Measurements from ENCODE around the gene SMYD5.
"Not testable (repeated sequence)": the region's sequence is repeated elsewhere in the genome, so short reads cannot be mapped to it uniquely, and the experiment has no call there.

The SMYD5 gene

GRCh38 chr2:73214120-73215035 is at the start of gene SMYD5:
Gene SMYD5, plus strand, starts transcription at chr2:73214245. Its CDS starts 22 bp downstream, at chr2:73214267.
- DNase-seq (ENCODE audit: low read depth in 2 of 2): peak; percentile 78 to 94

GRCh38 chr2:73165978-73166377 is 48.1 kb upstream of the SMYD5 start:
- not testable (repeated sequence) for DNase-seq (ENCODE audit: low read depth in 2 of 2)

- not testable (repeated sequence) for DNase-seq (ENCODE audit: low read depth in 2 of 2)
These were observed 47.2 kb upstream of the SMYD5 start for GRCh38 chr2:73166813-73167212.

- not testable (repeated sequence) for DNase-seq (ENCODE audit: low read depth in 2 of 2)
These were observed 45.7 kb upstream of the SMYD5 start for GRCh38 chr2:73168348-73168747.

- DNase-seq (ENCODE audit: low read depth in 2 of 2): not testable (repeated sequence)
These were observed 43.7 kb upstream of the SMYD5 start for GRCh38 chr2:73170341-73170740.

GRCh38 chr2:73172963-73173362 is 41.1 kb upstream of the SMYD5 start:
- DNase-seq (ENCODE audit: low read depth in 2 of 2): peak in 1 of 2 donors; percentile 41

GRCh38 chr2:73173781-73174180 is 40.3 kb upstream of the SMYD5 start:
- no peak for DNase-seq (ENCODE audit: low read depth in 2 of 2)

GRCh38 chr2:73174244-73174643 is 39.8 kb upstream of the SMYD5 start:
- DNase-seq (ENCODE audit: low read depth in 2 of 2): no peak

- DNase-seq (ENCODE audit: low read depth in 2 of 2): no peak
These were observed 38.9 kb upstream of the SMYD5 start for GRCh38 chr2:73174941-73175662.

GRCh38 chr2:73175663-73176204 is 38.3 kb upstream of the SMYD5 start:
- DNase-seq (ENCODE audit: low read depth in 2 of 2): peak in 1 of 2 donors; percentile 43

- DNase-seq (ENCODE audit: low read depth in 2 of 2): no peak
These were observed 37.7 kb upstream of the SMYD5 start for GRCh38 chr2:73176205-73176880.

GRCh38 chr2:73176881-73177644 is 37.0 kb upstream of the SMYD5 start:
- peak; percentile 72 to 88 for DNase-seq (ENCODE audit: low read depth in 2 of 2)

GRCh38 chr2:73177645-73178255 is 36.3 kb upstream of the SMYD5 start:
- no peak for DNase-seq (ENCODE audit: low read depth in 2 of 2)

GRCh38 chr2:73185965-73186364 is 28.1 kb upstream of the SMYD5 start:
- no peak for DNase-seq (ENCODE audit: low read depth in 2 of 2)

GRCh38 chr2:73187549-73187948 is 26.5 kb upstream of the SMYD5 start:
- no peak for DNase-seq (ENCODE audit: low read depth in 2 of 2)

GRCh38 chr2:73197579-73197978 is 16.5 kb upstream of the SMYD5 start:
- no peak for DNase-seq (ENCODE audit: low read depth in 2 of 2)

GRCh38 chr2:73200281-73200680 is 13.8 kb upstream of the SMYD5 start:
- DNase-seq (ENCODE audit: low read depth in 2 of 2): not testable (repeated sequence)

- no peak for DNase-seq (ENCODE audit: low read depth in 2 of 2)
These were observed 11.6 kb upstream of the SMYD5 start, which contains the start of gene NOTO for GRCh38 chr2:73202156-73203054. Gene NOTO, plus strand, starts transcription at chr2:73202574. Its CDS starts 93 bp downstream, at chr2:73202667.

- no peak for DNase-seq (ENCODE audit: low read depth in 2 of 2)
These were observed 10.9 kb upstream of the SMYD5 start for GRCh38 chr2:73203055-73203681.
